HL-60/S4 (cell line): Measurements from ENCODE around the gene ARHGAP45.

Experiments used
- in situ Hi-C: fragments of 300-500 bp; cut with MboI; formaldehyde crosslinking; loops from 2 replicates; pipeline ENCODE4 v1.14.3; 2022; ENCODE audit warnings: low sequenced_read_pairs

Gene ARHGAP45

GRCh38 chr19:1085053-1085658 is 18.2 kb downstream of the ARHGAP45 start:
- in situ Hi-C loops = no loop called here

- in situ Hi-C loops = no loop called here
These were observed 18.9 kb downstream of the ARHGAP45 start for GRCh38 chr19:1085676-1086442.

GRCh38 chr19:1086613-1087012 is 19.6 kb downstream of the ARHGAP45 start:
- in situ Hi-C loops = no loop called here

- in situ Hi-C loops = no loop called here
These were observed 20.9 kb downstream of the ARHGAP45 start for GRCh38 chr19:1087813-1088415.

- in situ Hi-C loops = no loop called here
These were observed 21.5 kb downstream of the ARHGAP45 start for GRCh38 chr19:1088416-1089010.

GRCh38 chr19:1089126-1089771 is 22.3 kb downstream of the ARHGAP45 start:
- in situ Hi-C loops = no loop called here

GRCh38 chr19:1089891-1090290 is 22.9 kb downstream of the ARHGAP45 start:
- in situ Hi-C loops = no loop called here

GRCh38 chr19:1090731-1091543 is 24.0 kb downstream of the ARHGAP45 start:
- in situ Hi-C loops = no loop called here

GRCh38 chr19:1091544-1092175 is 24.7 kb downstream of the ARHGAP45 start:
- in situ Hi-C loops = no loop called here

GRCh38 chr19:1093330-1093729 is 26.4 kb downstream of the ARHGAP45 start:
- in situ Hi-C loops = no loop called here

- in situ Hi-C loops = no loop called here
These were observed 27.0 kb downstream of the ARHGAP45 start for GRCh38 chr19:1093811-1094553.

- in situ Hi-C loops = no loop called here
These were observed 27.6 kb downstream of the ARHGAP45 start for GRCh38 chr19:1094655-1094977.

- in situ Hi-C loops = no loop called here
These were observed 28.2 kb downstream of the ARHGAP45 start, which contains the start of gene POLR2E for GRCh38 chr19:1094978-1095701. Gene POLR2E, minus strand, starts transcription at chr19:1095375. Its CDS starts 60 bp downstream, at chr19:1095315.

GRCh38 chr19:1097810-1098176 is 30.8 kb downstream of the ARHGAP45 start:
- in situ Hi-C loops = no loop called here

GRCh38 chr19:1098177-1099051 is 31.4 kb downstream of the ARHGAP45 start:
- in situ Hi-C loops = no loop called here

GRCh38 chr19:1101337-1101698 is 34.4 kb downstream of the ARHGAP45 start:
- in situ Hi-C loops = no loop called here

GRCh38 chr19:1102407-1103131 is 35.6 kb downstream of the ARHGAP45 start:
- in situ Hi-C loops = no loop called here
